Upper lobe of left lung (tissue), 4 donors: ENCODE measurements around the gene PDE8A.

Experiments used
- EP300 ChIP-seq, 4 donors: sonication (generic); formaldehyde crosslinking; IDR thresholded peaks; one replicate each; pipeline ENCODE4 v1.5.1; 2017; ENCODE audit warnings: antibody characterized with exemption in 4 of 4, control low read depth in 2 of 4
- POLR2A ChIP-seq, 4 donors: fragments of 450-650 bp; IDR thresholded peaks; one replicate each; pipeline ENCODE4 v1.5.1; 2016 to 2017; ENCODE audit warnings: antibody characterized with exemption in 4 of 4, mild to moderate bottlenecking in 2 of 4
- POLR2AphosphoS5 ChIP-seq, 2 donors: sonication (generic); formaldehyde crosslinking; IDR thresholded peaks; one replicate each; pipeline ENCODE4 v1.5.1; 2017; ENCODE audit warnings: antibody characterized with exemption in 2 of 2
- TF ChIP-seq, protein P1 (sequence below), 6 experiments: fragments of 450-650 bp in 4 of 6; fragments of 200-600 bp in 2 of 6; sonication (generic) in 2 of 6; IDR thresholded peaks; one replicate each; pipeline ENCODE4 v1.5.1; 2016 to 2019; ENCODE audit warnings: antibody characterized with exemption in 6 of 6

GRCh38 chr15:84996055-84996454 lies 14.4 kb downstream of the PDE8A start:
- TF ChIP-seq, protein P1, sequence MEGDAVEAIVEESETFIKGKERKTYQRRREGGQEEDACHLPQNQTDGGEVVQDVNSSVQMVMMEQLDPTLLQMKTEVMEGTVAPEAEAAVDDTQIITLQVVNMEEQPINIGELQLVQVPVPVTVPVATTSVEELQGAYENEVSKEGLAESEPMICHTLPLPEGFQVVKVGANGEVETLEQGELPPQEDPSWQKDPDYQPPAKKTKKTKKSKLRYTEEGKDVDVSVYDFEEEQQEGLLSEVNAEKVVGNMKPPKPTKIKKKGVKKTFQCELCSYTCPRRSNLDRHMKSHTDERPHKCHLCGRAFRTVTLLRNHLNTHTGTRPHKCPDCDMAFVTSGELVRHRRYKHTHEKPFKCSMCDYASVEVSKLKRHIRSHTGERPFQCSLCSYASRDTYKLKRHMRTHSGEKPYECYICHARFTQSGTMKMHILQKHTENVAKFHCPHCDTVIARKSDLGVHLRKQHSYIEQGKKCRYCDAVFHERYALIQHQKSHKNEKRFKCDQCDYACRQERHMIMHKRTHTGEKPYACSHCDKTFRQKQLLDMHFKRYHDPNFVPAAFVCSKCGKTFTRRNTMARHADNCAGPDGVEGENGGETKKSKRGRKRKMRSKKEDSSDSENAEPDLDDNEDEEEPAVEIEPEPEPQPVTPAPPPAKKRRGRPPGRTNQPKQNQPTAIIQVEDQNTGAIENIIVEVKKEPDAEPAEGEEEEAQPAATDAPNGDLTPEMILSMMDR (IDR thresholded peaks at IDR 0.05) = no peak
- no peak for TF ChIP-seq POLR2A (IDR thresholded peaks at IDR 0.05)
- TF ChIP-seq POLR2AphosphoS5 (IDR thresholded peaks at IDR 0.05) = no peak
- TF ChIP-seq EP300 (IDR thresholded peaks at IDR 0.05) = no peak
